GM21360 (cell line): ENCODE measurements around the gene COL6A1.
"Not testable (repeated sequence)": the region's sequence is repeated elsewhere in the genome, so short reads cannot be mapped to it uniquely, and the experiment has no call there.

Experiments used
- ATAC-seq: cut with Tn5 transposase; IDR thresholded peaks from one replicate; pipeline ENCODE4 v1.9.1; 2021; ENCODE audit warnings: mild to moderate bottlenecking, moderate library complexity; ENCODE audit not compliant: unreplicated experiment

COL6A1 gene

GRCh38 chr21:46045154-46045553, 63.6 kb downstream of the COL6A1 start:
- ATAC-seq = no peak

GRCh38 chr21:46046471-46046870, 64.9 kb downstream of the COL6A1 start:
- no peak for ATAC-seq

- not testable (repeated sequence) for ATAC-seq
Observed at GRCh38 chr21:46046906-46047305, 65.3 kb downstream of the COL6A1 start.

GRCh38 chr21:46048926-46049889, 67.6 kb downstream of the COL6A1 start:
- no peak for ATAC-seq

- ATAC-seq = no peak
Observed at GRCh38 chr21:46049890-46050667, 68.5 kb downstream of the COL6A1 start.

GRCh38 chr21:46050668-46051378, 69.3 kb downstream of the COL6A1 start:
- ATAC-seq = no peak

GRCh38 chr21:46051379-46051770, 69.8 kb downstream of the COL6A1 start:
- no peak for ATAC-seq

GRCh38 chr21:46051821-46052675, 70.5 kb downstream of the COL6A1 start:
- no peak for ATAC-seq

- no peak for ATAC-seq
Observed at GRCh38 chr21:46052703-46053651, 71.4 kb downstream of the COL6A1 start.

- no peak for ATAC-seq
Observed at GRCh38 chr21:46054031-46054430, 72.5 kb downstream of the COL6A1 start.

GRCh38 chr21:46054451-46054881, 72.9 kb downstream of the COL6A1 start:
- ATAC-seq = no peak
